Activated naive CD8-positive, alpha-beta T cell treated with anti-CD3 and anti-CD28 coated beads for 36 hours (primary cell): Measurements from ENCODE around the gene CAPN1. TPM values are rescaled to one million over a fixed set of nuclear protein-coding genes. Genes with fewer than 3 reads are reported as not detected.
"Not testable (repeated sequence)": the region's sequence is repeated elsewhere in the genome, so short reads cannot be mapped to it uniquely, and the experiment has no call there.

ENCODE experiments used
- DNase-seq: peaks from one replicate; pipeline ENCODE4 v3.0.0; 2021
- H3K27ac Mint-ChIP-seq: one replicate; pipeline ENCODE4 v1.8.0; 2022; ENCODE audit warnings: mild to moderate bottlenecking, moderate library complexity, mixed read lengths
- H3K27me3 Mint-ChIP-seq: one replicate; pipeline ENCODE4 v1.8.0; 2022; ENCODE audit warnings: mild to moderate bottlenecking, mixed read lengths
- H3K36me3 Mint-ChIP-seq: one replicate; pipeline ENCODE4 v1.8.0; 2021; ENCODE audit warnings: mild to moderate bottlenecking, mixed read lengths
- H3K4me1 Mint-ChIP-seq: one replicate; pipeline ENCODE4 v1.8.0; 2021; ENCODE audit warnings: mixed read lengths
- H3K4me3 Mint-ChIP-seq: one replicate; pipeline ENCODE4 v1.8.0; 2022; ENCODE audit warnings: mild to moderate bottlenecking, moderate library complexity, mixed read lengths
- H3K9me3 Mint-ChIP-seq: one replicate; pipeline ENCODE4 v1.8.0; 2022; ENCODE audit warnings: mixed read lengths
- total RNA-seq, 2 experiments: library from RNA; stranded (reverse); gene quantifications; one replicate each; pipeline ENCODE4 v1.2.3, GENCODE V29; 2021

Gene CAPN1
- total RNA-seq, 2 experiments from 2014 or later, result 57.9 to 66.7 TPM

- Mint-ChIP-seq H3K36me3 (peaks cover 2% of the 10 kb centered on the region), H3K4me1 (peaks cover 10% of the 10 kb centered on the region), H3K27ac (no peak overlapping the region), H3K4me3 (no peak overlapping the region), H3K27me3 (peaks cover 4% of the 10 kb centered on the region), H3K9me3 (peaks cover 3% of the 10 kb centered on the region)
- DNase-seq, result no peak
Observed at GRCh38 chr11:65214212-65214845, 32.6 kb downstream of the CAPN1 start.

- Mint-ChIP-seq H3K4me3 (peak overlapping the region; percentile 27), H3K27me3 (peaks cover 4% of the 10 kb centered on the region), H3K4me1 (peaks cover 17% of the 10 kb centered on the region), H3K36me3 (peaks cover 2% of the 10 kb centered on the region), H3K9me3 (peaks cover 3% of the 10 kb centered on the region), H3K27ac (peak overlapping the region; percentile 77)
- peak; percentile 39 for DNase-seq
Observed at GRCh38 chr11:65215441-65216076, 33.8 kb downstream of the CAPN1 start.

GRCh38 chr11:65216830-65217229, 35.1 kb downstream of the CAPN1 start:
- H3K27ac Mint-ChIP-seq, result no peak overlapping the region
- H3K9me3 Mint-ChIP-seq, result peaks cover 3% of the 10 kb centered on the region
- peaks cover 2% of the 10 kb centered on the region for H3K36me3 Mint-ChIP-seq
- no peak for DNase-seq
- no peak overlapping the region for H3K4me3 Mint-ChIP-seq
- H3K27me3 Mint-ChIP-seq, result peaks cover 4% of the 10 kb centered on the region
- peaks cover 17% of the 10 kb centered on the region for H3K4me1 Mint-ChIP-seq

- Mint-ChIP-seq H3K4me1 (peaks cover 15% of the 10 kb centered on the region), H3K4me3 (no peak overlapping the region), H3K27me3 (peaks cover 4% of the 10 kb centered on the region), H3K9me3 (peaks cover 3% of the 10 kb centered on the region), H3K36me3 (peaks cover 2% of the 10 kb centered on the region), H3K27ac (no peak overlapping the region)
- no peak for DNase-seq
Observed at GRCh38 chr11:65217441-65218423, 36.0 kb downstream of the CAPN1 start.

GRCh38 chr11:65218446-65218845, 36.7 kb downstream of the CAPN1 start:
- H3K27me3 Mint-ChIP-seq, result peaks cover 4% of the 10 kb centered on the region
- H3K27ac Mint-ChIP-seq, result no peak overlapping the region
- peaks cover 12% of the 10 kb centered on the region for H3K4me1 Mint-ChIP-seq
- peaks cover 3% of the 10 kb centered on the region for H3K9me3 Mint-ChIP-seq
- no peak overlapping the region for H3K4me3 Mint-ChIP-seq
- peaks cover 2% of the 10 kb centered on the region for H3K36me3 Mint-ChIP-seq
- DNase-seq, result no peak

- no peak overlapping the region for H3K27ac Mint-ChIP-seq
- H3K4me3 Mint-ChIP-seq, result no peak overlapping the region
- peaks cover 9% of the 10 kb centered on the region for H3K4me1 Mint-ChIP-seq
- H3K27me3 Mint-ChIP-seq, result peaks cover 8% of the 10 kb centered on the region
- H3K9me3 Mint-ChIP-seq, result peaks cover 3% of the 10 kb centered on the region
- DNase-seq, result no peak
- peaks cover 2% of the 10 kb centered on the region for H3K36me3 Mint-ChIP-seq
Observed at GRCh38 chr11:65219930-65220213, 38.1 kb downstream of the CAPN1 start.

GRCh38 chr11:65221026-65221425, 39.3 kb downstream of the CAPN1 start:
- no peak overlapping the region for H3K4me3 Mint-ChIP-seq
- DNase-seq, result no peak
- no peaks in the 10 kb centered on the region for H3K9me3 Mint-ChIP-seq
- H3K27me3 Mint-ChIP-seq, result peaks cover 13% of the 10 kb centered on the region
- no peaks in the 10 kb centered on the region for H3K36me3 Mint-ChIP-seq
- H3K27ac Mint-ChIP-seq, result no peak overlapping the region
- peaks cover 12% of the 10 kb centered on the region for H3K4me1 Mint-ChIP-seq

GRCh38 chr11:65223011-65223410, 41.3 kb downstream of the CAPN1 start:
- Mint-ChIP-seq H3K27ac (no peak overlapping the region), H3K27me3 (peaks cover 28% of the 10 kb centered on the region), H3K4me3 (no peak overlapping the region), H3K4me1 (peaks cover 15% of the 10 kb centered on the region), H3K9me3 (no peaks in the 10 kb centered on the region), H3K36me3 (no peaks in the 10 kb centered on the region)
- DNase-seq, result no peak

GRCh38 chr11:65224930-65225278, 43.2 kb downstream of the CAPN1 start:
- Mint-ChIP-seq H3K9me3 (no peaks in the 10 kb centered on the region), H3K4me1 (peaks cover 11% of the 10 kb centered on the region), H3K27me3 (peaks cover 28% of the 10 kb centered on the region), H3K4me3 (no peak overlapping the region), H3K36me3 (no peaks in the 10 kb centered on the region), H3K27ac (no peak overlapping the region)
- no peak for DNase-seq

GRCh38 chr11:65225279-65226102, 43.8 kb downstream of the CAPN1 start:
- no peak overlapping the region for H3K27ac Mint-ChIP-seq
- H3K27me3 Mint-ChIP-seq, result peaks cover 28% of the 10 kb centered on the region
- H3K9me3 Mint-ChIP-seq, result no peaks in the 10 kb centered on the region
- DNase-seq, result peak; percentile 61
- H3K4me3 Mint-ChIP-seq, result peak overlapping the region; percentile 73
- no peaks in the 10 kb centered on the region for H3K36me3 Mint-ChIP-seq
- H3K4me1 Mint-ChIP-seq, result peaks cover 9% of the 10 kb centered on the region

GRCh38 chr11:65226103-65226442, 44.3 kb downstream of the CAPN1 start:
- peaks cover 28% of the 10 kb centered on the region for H3K27me3 Mint-ChIP-seq
- H3K9me3 Mint-ChIP-seq, result no peaks in the 10 kb centered on the region
- H3K4me3 Mint-ChIP-seq, result peak overlapping the region; percentile 73
- H3K4me1 Mint-ChIP-seq, result peaks cover 9% of the 10 kb centered on the region
- no peak for DNase-seq
- no peak overlapping the region for H3K27ac Mint-ChIP-seq
- H3K36me3 Mint-ChIP-seq, result no peaks in the 10 kb centered on the region

- peaks cover 28% of the 10 kb centered on the region for H3K27me3 Mint-ChIP-seq
- no peak overlapping the region for H3K27ac Mint-ChIP-seq
- peaks cover 9% of the 10 kb centered on the region for H3K4me1 Mint-ChIP-seq
- H3K9me3 Mint-ChIP-seq, result no peaks in the 10 kb centered on the region
- DNase-seq, result no peak
- H3K36me3 Mint-ChIP-seq, result no peaks in the 10 kb centered on the region
- no peak overlapping the region for H3K4me3 Mint-ChIP-seq
Observed at GRCh38 chr11:65227879-65228278, 46.2 kb downstream of the CAPN1 start.

- no peak overlapping the region for H3K4me3 Mint-ChIP-seq
- no peak for DNase-seq
- no peaks in the 10 kb centered on the region for H3K27me3 Mint-ChIP-seq
- peaks cover 1% of the 10 kb centered on the region for H3K9me3 Mint-ChIP-seq
- no peaks in the 10 kb centered on the region for H3K4me1 Mint-ChIP-seq
- no peaks in the 10 kb centered on the region for H3K36me3 Mint-ChIP-seq
- no peak overlapping the region for H3K27ac Mint-ChIP-seq
Observed at GRCh38 chr11:65236194-65237059, 54.7 kb downstream of the CAPN1 start.

- not testable (repeated sequence) for H3K9me3 Mint-ChIP-seq, DNase-seq, H3K4me1 Mint-ChIP-seq, H3K4me3 Mint-ChIP-seq, H3K36me3 Mint-ChIP-seq, H3K27ac Mint-ChIP-seq, H3K27me3 Mint-ChIP-seq
Observed at GRCh38 chr11:65238302-65238701, 56.6 kb downstream of the CAPN1 start.
